Measurements from ENCODE around the gene ATP10A.

The ATP10A gene

DNA sequence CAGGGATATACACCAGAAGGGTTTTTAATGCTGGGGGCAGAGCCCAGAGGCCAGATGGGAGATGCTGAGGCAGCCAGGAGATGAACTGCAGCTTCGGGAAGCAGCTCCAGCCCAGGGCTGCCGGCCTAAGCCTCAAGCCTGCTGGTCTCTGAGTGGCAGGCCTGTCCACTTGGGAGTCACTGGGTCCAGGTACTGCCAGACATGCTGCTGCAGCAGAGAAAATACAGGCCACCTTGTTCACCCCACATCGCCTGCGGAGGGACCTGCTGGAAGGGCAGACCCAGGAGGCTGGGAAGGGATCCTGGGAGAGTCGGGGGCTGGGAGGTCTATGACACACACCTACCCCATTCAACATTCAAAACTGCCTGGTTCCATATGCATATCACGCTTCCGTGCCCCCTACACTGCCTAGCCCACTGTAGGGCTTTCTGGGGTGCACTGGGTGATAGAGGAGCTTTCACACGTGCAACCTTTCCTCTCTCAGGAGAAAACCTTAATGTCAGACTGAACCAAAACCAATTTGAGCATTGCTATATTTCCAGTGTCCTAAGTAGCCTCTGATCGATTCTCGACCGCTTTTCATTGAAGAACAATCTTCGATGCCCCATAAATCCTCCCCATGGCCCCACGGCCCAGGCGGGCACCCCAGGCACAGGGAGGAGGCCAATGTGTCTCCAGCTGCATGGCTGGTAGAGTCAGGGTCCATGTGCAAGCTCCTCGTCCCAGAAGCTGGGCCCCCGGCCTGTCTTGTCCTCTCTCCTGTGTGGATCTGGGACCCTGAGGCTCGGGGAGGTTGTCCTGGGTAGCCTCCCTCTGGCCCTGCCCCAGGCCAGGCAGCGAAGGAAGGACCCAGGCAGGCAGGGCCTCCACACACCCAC is 147.4 kb downstream of the ATP10A start:
- no peak for DNase-seq

DNA sequence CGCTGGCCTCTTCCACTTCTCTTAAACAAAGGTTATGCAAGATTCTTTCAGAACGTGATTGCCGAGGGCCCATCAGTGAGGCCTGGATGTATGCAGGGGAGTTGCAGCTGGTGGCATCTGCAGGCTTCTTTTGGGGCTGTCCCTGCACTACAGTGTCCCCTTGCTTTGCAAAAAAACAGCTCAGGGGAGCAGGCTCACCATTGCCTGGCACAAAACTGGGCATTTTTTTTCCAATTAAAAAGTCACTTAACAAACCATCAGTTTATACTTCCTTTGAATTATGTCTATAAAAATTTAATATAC is 148.6 kb downstream of the ATP10A start:
- no peak for DNase-seq

DNA sequence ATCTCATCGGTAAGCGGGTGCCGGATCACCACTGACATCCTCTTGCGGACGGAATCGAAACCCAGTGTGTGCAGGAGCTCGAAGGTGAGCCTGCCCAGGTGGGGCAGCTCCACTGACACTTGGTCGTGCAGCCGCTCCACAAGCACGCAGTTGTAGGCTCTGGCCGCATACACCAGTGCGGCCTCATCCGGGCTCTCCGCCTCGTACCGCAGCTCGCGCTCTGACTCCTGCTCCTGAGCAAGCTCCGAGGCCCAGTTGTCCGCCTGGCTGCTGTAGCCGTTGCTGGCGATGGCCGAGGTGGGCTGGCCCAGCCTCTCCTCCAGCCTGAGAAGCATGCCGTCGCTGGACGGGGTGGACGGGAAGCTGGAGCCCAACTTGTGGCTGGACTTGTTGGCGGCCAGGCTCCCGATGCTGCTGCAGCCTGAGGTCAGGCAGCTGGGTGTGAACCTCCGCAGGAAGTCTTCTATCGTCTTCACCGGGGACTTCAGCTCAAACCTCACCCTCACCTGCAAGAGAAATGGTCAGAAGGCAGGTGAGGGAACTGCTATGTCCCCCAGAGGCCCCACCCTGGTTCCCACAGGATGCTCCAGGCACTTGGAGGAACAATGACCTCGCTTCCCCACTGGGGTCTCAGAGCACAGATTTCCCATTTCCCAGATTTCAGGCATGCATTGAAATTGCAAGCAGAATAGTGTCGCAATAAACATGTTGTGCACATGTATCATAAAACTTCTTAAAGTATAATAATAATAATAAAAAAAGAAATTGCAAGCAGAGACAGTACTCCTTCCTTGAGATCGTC is 149.2 kb downstream of the ATP10A start:
- DNase-seq: no peak

DNA sequence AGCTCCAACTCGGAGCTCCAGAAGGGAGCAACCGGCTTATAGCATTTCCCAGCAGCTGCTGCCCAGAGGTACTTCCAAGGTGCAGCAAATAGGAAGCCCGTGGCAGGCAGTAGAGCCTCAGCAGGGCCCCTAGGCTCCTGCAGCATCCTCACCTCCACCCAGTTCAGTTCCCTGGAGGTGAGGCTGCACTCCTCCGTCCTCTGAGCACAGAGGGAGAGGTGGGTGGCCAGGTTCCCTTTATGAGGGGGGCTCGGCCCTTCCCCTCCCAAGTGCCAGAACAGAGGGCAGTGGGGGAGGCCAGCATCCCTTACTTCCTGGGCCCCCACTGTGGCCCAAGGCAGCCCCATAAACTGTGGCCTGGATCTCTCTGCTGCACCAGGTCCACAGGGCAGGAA is 150.2 kb downstream of the ATP10A start:
- no peak for DNase-seq

DNA sequence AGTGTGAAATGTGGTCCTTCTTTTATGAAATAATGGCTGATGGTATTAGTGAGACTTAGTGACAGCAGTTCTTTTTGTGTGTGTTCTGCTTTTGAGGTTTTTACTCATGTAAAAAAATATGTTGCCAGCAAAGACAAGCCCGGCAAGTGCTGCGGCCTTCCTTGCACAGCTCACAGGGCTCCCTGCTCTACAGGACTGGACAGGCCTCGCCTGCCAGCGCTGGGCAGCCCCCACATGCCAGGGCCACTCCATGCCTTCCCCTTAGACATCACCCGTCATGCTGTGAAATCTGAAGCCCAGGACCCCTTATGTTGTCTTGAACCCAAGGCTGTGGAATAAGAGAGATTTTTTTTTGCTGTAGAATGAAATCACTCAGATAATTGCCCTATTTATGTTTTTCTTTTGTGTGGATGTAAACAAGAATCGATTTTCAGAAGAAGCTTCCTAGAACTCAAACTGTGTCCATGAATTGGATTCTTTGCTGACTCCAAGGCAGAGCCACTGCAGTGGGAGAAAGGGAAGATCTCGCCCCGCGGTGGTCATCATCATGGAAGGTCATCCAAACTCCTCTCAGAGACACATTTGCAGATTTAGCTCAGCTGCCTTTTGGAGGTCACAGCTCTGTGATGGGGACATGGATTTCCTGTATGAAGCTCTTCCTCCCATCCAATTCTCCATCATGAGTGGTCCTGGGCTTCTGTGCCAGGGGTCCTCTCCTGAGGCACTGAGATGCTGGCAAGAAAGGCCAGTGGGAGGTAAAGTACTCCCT is 150.8 kb downstream of the ATP10A start:
- DNase-seq: no peak

DNA sequence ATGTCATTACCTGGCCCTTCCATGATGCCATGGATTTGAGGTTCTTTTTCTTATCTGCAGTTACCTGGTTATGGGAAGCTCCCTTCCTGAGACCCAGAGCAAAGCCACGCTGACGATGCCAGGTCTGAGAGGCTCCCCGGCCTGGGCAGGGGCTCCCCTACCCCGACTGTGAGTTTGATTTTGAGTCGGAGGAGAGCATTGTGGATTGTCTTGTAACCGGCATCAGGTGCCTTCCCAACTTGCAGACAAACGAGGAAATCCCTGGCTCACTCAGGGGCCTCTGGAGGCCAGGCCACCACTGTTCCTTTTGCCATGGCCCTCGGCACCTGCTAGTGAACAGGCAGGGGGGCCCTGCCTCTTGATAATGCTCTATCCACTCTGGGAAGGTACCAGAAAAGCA is 151.4 kb downstream of the ATP10A start:
- DNase-seq: no peak

DNA sequence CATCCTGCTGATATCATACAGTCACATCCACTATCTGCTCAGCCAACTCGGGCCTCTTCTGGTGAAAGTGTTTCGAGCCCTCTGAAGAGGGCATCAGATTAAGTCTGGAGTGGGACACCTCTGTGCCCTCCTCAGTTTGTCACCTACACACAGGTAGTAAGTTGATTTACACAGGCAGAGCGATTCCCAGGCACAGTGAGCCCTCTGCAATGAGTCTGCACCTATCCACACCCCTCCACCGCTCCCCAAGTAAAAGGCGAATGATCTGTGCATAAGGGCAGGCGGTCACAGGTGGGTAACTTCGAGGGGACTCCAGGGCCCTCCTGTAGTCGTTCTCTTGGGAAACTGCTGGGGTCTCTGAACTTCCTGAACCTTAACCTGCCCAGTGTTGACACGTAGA is 152.0 kb downstream of the ATP10A start:
- DNase-seq: no peak

DNA sequence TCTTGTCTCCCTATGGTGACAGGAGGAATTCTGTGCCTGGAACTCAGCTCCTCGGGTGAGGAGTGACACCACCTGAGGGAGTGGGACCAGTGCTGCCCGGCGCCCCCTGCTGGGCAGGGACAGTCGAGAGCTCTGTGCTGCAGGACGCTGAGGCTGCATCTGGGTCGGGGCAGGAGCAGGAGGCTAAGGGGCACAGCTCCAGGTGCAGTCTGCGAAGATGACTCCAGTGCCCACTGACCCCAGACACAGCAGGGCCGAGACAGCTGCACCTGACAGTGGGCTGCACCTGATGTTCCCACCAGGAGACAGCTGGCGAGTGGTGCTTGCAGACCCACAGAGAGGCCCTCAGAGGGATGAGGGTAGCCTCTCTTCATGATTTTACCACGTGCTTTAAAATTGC is 152.9 kb downstream of the ATP10A start:
- DNase-seq: no peak

DNA sequence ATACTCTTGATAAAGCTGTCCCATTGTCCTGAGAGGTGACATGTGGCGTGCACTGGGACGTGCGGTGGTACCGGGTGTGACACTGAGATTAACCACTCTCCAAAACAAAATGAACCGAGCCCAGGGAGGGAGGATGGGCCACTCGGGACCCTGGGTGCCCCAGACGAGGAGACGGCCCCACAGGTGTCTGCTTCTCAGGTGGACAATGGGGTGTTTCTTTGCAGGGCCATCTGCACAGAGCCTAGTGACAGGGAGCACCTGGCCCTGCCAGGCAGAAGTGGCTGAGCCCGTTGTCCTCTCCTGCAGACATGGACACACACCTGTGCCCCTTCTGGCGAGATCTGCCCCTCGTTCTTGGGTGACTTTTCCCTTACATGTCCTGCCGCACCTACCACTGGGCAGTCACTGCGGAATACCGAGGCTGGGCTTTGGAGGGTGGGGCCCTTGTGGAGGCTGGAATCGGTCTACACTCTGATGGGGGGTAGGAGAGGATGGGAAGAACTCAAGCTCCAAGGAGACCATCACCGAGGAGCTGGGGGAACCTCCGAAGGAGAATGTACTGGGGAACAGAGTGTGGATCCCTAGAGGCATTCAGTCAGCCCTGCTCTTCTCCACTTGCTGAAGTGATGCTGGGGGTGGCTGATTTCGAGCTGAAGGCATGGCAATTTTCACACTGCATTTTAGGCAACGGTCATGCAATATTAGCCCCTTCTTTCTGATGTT is 153.5 kb downstream of the ATP10A start:
- DNase-seq: no peak

DNA sequence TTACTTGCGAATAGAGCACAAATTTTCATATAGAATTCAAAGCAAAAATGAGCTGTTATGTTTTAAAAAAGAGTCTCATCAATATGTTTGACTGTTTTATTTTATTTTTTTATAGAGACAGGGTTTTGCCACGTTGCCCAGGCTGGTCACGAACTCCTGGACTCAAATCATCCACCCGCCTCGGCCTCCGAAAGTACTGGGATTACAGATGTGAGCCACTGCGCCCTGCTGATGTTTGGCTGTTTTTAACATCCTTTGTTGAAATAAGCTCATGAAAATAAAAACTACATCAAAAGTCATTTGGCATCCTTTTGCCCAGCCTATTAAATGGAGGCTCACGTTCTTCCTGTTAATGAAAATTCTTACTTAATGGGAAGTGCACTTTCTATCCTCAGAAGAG is 154.7 kb downstream of the ATP10A start:
- DNase-seq: no peak

DNA sequence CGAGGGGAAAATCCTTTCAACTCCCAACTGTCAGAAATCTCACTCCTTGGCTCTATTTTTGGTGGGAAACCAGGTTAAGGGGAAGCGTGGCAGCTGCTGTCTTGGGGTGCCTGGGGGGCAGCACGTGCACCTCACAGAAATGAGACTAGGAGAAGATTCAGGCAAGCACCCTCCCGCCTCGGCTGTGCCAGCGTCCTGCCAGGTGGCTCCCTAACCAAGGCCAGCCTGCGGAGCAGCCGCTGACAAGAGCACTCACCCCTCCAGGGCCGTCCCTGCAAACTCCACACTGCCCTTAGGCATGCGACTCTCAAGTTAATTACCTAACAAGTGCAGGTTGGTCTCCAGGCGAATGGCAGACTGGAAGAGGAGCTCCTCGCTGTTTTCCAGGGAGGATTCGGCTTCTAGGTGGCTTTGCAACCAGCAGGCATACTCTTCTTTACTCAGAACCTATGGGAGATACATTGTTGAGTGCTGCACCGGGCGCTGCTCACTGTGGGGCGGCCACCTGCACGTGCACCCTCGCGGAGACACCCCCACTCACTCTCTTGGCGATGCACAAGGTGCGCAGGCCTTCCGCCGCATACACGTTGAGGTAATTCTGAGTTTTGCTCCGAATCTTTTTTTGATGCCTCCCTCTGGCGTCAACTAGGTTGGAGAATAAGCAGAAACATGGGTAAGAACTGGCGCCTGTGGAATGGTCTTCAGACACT is 155.3 kb downstream of the ATP10A start:
- no peak for DNase-seq

DNA sequence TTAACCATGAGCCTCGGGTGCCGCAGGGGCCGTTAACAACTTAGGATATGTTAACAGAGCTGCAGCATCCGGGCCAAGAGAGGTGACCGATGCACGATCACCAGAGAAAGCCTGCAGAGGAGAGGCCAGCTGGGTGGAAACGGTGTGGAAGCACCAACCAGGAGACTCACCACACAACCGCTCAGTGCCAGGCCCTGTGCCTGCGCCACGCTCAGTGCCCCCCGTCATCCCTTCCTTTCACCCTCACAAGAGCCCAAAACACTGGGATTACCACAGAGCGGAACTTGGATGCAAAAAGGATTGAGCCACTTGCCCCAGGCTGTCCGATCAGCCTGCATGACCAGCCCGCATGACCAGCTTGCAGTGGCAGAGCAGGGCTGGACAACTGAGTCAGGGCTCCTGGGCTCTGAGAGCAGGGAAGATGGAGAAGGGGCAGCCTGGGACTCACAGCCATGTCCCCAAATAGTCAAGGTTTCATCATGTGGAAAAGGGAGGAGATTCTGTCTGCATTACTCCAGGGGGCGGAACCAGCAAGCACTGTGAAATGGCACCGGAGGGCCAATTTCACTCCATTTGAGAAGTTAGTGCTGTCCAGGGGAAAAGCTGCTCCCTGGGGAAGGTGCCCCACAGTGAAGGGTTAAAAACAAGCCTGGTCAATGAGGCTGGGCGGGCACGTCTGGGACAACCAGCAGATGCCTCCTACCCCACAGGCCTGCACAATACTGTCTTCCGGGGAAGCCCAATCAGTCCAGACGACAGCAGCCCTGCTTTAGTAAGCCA is 156.8 kb downstream of the ATP10A start:
- DNase-seq: no peak

DNA sequence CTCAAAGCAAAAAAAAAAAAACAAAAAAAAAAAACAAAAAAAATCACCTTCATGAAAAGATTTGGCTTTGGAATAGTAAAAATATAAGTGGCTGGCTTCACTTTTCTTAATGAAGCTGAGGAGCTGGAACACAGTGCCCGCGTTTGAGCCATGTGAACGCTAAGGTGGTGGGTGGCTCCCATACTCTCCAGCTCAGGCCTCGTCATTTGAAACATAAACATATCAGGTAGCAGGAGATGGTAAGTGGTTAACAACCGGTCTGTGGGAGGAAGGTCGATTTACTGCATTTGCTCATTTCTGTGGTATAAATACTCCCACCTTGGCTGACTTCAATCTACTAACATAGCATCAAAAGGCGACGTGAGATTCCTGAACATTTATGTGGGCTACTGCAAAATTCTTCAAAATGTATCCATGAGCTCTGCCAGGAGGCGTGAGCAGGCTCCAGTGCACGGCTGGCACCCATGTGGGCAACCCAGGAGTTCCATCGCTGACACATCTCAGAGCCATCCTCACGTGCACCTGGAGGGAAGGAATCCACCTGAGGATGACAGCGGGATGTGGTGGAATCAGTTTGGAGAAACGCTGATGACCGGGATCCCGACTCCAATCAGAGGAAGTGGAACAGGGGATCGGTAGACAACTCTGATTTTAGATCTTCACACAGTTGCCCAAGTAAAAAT is 157.6 kb downstream of the ATP10A start:
- no peak for DNase-seq

DNA sequence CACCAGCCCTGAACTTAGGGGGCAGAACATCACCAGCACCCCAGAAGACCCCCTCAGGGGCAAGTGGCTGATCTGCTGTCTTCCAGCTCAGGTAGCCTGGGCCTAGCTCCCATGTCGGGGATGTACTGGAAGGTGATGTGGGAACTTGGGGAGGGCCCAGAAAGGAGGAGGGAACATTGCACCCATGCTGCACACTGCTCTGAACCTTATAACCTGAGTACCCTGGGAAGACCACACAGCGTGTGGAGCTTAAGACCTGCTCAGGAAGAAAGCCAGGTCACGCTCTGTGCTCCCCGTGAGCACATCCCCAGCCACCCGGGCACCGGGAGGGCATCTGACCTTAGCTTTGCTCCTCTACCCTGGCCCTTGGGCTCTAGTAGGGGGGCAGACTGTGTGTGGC is 159.4 kb downstream of the ATP10A start:
- DNase-seq: no peak

DNA sequence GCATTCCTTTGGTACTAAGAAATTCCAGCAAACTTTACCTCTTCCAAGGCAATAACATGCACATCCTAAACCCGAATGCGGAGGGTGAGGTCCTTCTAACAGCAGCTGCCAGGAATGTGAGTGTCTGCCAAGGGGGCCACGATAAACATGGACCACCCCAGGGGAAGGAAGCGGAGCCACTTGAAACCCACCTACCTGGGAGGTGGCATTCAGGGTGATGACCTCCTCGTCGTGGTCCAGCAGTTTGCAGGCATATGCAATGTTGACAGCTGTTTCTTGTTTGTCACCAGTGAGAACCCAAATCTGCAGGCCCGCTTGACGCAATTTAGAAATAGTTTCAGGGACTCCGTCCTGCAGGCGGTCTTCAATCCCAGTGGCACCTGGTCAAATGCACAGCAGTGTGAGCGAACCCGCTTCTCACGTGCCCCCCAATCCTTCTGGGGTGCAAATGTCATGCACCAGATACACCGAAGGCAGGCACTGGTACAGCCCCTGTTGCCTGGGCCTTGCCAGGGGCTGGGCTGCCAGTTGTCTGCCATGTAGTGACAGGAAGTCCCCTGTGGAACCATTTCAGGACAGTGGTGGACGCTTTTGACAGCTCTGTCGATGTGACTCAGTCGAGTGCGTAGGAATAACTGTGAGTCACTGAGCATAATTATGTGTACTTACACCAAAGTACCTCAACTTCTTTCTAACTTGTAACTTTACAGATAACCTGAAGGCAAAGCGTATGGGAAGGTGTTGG is 161.2 kb downstream of the ATP10A start:
- no peak for DNase-seq

DNA sequence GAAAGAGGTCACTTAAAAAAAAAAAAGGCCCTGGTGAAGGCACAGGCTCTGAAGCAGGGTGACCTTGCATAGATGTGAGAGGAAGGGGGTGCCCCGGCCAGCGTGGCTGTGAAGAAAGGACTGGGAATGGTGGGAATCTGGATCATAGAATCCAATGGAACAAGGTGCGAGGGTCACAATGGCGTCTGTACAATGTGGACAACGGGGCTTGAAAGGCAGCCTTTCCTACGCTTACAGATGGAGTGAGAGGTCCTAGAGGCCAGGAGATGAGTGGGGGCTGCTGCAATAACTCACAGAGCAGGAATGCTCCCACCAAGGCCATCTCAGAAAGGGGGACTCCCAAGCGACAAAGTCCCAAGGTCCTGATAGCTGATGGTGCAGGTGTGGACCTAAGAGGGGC is 162.2 kb downstream of the ATP10A start:
- no peak for DNase-seq

DNA sequence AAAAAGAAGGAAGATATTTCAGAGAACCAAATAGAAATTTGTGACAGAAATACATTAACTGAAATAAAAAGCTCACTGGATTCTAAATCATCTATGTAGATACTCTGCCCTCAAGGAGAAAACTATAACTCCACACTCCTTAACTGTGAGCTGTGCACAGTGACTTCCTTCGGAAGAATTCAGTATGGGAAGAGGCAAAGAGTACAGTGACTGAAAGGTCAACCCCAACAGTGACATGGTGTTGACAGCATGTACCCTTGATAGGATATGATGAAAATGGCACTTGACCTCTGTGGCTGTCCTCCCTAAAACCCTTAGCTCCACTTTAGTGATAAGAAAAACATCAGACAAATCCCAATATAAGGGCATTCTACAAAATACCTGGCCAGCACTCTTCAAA is 165.5 kb downstream of the ATP10A start:
- DNase-seq: no peak

DNA sequence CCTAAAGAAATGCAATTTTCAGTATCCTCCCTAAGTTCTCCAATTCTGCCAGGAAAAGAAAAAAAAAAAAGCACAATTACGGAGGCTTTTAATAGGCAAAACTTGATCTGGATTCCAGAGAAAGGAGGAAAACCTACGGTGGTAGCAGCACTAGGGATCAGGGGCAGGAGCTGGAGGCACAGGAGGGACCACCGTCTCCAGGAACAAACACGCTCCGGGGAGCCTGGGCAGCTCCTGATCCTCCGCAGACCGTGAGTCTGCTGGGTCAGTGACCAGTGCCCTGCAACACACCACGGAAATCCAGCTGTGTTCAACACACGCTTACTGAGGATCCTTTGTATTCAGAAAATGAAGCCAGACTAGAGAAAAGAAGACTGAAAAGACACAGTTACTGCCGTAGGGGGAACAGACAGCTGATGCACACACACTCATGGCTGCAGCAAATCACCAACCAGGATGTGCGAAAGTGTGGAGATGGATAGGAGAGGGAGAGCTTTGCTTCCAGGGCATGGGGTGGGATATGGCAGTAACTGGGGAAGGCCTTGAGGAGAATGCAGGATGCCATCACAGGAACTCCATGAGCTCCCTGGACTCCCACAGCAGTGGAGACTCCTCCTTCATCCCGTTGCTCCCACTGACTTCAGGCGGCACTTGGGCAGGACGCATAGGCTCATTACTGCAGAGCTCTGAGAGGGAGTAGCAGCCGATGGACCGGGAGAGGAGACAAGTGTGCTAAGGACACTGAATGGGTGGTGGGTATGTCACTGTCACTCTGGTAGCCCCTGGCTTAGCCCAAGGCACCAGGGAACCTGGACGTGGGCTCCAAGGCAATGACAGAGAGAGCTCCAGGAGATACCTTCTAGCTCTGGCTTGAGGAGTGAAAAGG is 167.0 kb downstream of the ATP10A start:
- DNase-seq: no peak

DNA sequence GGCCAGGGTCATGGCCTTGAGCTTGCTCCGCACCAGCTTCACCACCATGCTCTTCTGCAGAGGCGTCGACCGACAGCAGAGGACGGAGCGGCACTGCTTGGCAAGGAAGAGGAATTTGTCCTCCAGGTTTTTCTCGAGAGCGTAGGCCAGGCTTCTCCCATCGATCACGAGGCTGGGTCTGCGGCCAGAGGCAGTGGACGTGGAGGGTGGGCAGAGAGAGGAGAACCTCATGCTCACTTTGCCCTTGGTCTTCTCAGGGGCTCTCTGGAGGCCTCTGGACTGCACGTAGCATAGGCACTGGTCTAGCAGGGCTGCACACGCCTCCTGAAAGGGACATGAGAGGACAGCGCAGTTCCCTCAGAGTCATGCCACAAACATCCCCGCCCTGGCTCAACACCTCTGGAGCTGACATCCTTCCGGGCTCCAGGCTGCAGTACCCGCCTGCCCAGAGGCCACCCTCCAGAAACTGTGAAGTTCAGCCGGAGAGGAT is 168.3 kb downstream of the ATP10A start:
- DNase-seq: no peak
